ENCODE results near the gene MMP14.
"Not testable (repeated sequence)": the region's sequence is repeated elsewhere in the genome, so short reads cannot be mapped to it uniquely, and the experiment has no call there.

GRCh38 chr14:22854296-22854695 lies 17.9 kb downstream of the MMP14 start:
- not testable (repeated sequence) for TF ChIP-seq SUZ12 (IDR thresholded peaks at IDR 0.05; ENCODE audit: extremely low read depth, insufficient read depth, insufficient read length); YY1 (IDR thresholded peaks at IDR 0.05; ENCODE audit: insufficient read depth, insufficient read length)
